Suprapubic skin (tissue), 3 donors: ENCODE results near the gene ATOSA.

Source experiments
- CTCF ChIP-seq, 2 donors: fragments of 200-600 bp in 1 of 2; fragments of 450-650 bp in 1 of 2; sonication (generic) in 1 of 2; IDR thresholded peaks; one replicate each; pipeline ENCODE4 v1.5.1; 2016 to 2019; ENCODE audit warnings: antibody characterized with exemption in 2 of 2, mild to moderate bottlenecking in 1 of 2, moderate library complexity in 1 of 2
- EP300 ChIP-seq: sonication (generic); formaldehyde crosslinking; IDR thresholded peaks from one replicate; pipeline ENCODE4 v1.6.1; 2017; ENCODE audit warnings: antibody characterized with exemption
- POLR2A ChIP-seq, 2 donors: fragments of 450-650 bp; IDR thresholded peaks; one replicate each; pipeline ENCODE4 v1.6.1; 2017; ENCODE audit warnings: antibody characterized with exemption in 2 of 2, mild to moderate bottlenecking in 2 of 2, moderate library complexity in 2 of 2

- TF ChIP-seq POLR2A (IDR thresholded peaks at IDR 0.05): no peak
- no peak for TF ChIP-seq CTCF (IDR thresholded peaks at IDR 0.05)
- TF ChIP-seq EP300: no peak
Observed at GRCh38 chr15:52710708-52711389, 31.7 kb upstream of the ATOSA start.
